IgD-negative memory B cell (primary cell): ENCODE data around the gene TPCN2. TPM values are rescaled to one million over a fixed set of nuclear protein-coding genes. Genes with fewer than 3 reads are reported as not detected.

Experiments
- H3K27ac Mint-ChIP-seq, 3 donors: one replicate each; pipeline ENCODE4 v1.8.0; 2020 to 2022; ENCODE audit warnings: mild to moderate bottlenecking in 3 of 3, mixed read lengths in 3 of 3, moderate library complexity in 1 of 3
- H3K27me3 Mint-ChIP-seq: one replicate; pipeline ENCODE4 v1.8.0; 2021; ENCODE audit warnings: mixed read lengths
- H3K36me3 Mint-ChIP-seq: one replicate; pipeline ENCODE4 v1.8.0; 2020; ENCODE audit warnings: mild to moderate bottlenecking, mixed read lengths
- H3K4me1 Mint-ChIP-seq, 3 donors: one replicate each; pipeline ENCODE4 v1.8.0; 2020 to 2022; ENCODE audit warnings: mixed read lengths in 3 of 3, mild to moderate bottlenecking in 1 of 3
- H3K4me3 Mint-ChIP-seq, 4 donors: one replicate each; pipeline ENCODE4 v1.8.0; 2020 to 2022; ENCODE audit warnings: mild to moderate bottlenecking in 4 of 4, mixed read lengths in 4 of 4, moderate library complexity in 3 of 4
- H3K9me3 Mint-ChIP-seq, 3 donors: one replicate each; pipeline ENCODE4 v1.8.0; 2020 to 2021; ENCODE audit warnings: mixed read lengths in 3 of 3, mild to moderate bottlenecking in 1 of 3
- polyA plus RNA-seq: library from polyadenylated mRNA; unstranded; fragments of 300-500 nt; fragmentation: Illumina TruSeq; gene quantifications from one replicate; pipeline ENCODE4 v1.2.3, GENCODE V29; 2021

Gene TPCN2
- polyA plus RNA-seq, 1 donor from 2014 or later, result 5.7 TPM

DNA sequence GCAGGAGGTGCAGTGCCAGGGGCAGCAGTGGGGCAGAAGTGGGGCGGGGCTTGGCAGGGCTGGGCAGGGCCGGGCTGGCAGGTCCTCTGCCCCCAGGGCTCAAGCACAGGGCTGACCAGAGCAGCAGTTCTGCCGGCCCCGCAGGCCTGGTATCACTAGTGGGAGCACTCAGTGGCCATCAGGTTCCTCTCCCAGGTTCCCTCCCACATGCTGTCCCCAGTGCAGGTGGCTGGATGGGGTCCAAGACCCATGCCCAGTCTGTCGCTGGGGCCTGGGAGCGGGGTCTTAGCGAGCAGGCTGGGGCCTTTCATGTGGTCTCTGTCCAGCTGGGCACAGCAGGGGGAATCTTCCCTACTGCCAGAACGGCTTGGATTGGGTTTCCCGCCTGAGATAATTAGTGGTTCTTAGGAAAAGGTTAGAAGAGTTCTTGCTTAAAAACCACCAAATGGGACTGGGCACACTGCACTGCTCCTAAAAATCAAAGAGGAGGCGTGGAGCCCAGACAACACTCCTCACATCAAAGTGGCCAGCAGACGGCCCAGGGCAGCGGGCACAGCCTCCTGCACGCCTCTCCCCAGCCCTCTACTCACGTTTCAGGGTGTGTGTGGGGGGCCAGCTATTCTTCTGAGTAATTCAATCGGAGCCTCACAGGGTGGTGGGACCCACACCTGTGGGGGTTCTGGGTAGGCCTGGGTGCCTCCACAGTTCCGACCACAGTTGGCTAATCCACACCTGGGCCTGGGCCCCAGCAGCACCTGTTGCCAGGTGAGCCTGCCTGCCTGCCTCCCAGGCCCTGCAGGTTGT, 45.6 kb downstream of the TPCN2 start:
- Mint-ChIP-seq H3K27me3 (no peaks in the 10 kb centered on the region), H3K4me3 (no peak overlapping the region), H3K9me3 (no peaks in the 10 kb centered on the region), H3K36me3 (peaks cover 5% of the 10 kb centered on the region), H3K4me1 (peaks cover 0 to 2% (median 1%) of the 10 kb centered on the region in 3 donors), H3K27ac (no peak overlapping the region)

GRCh38 chr11:69094915-69095290, 46.2 kb downstream of the TPCN2 start:
- Mint-ChIP-seq H3K9me3 (no peaks in the 10 kb centered on the region), H3K4me1 (peaks cover 0 to 2% (median 1%) of the 10 kb centered on the region in 3 donors), H3K27me3 (no peaks in the 10 kb centered on the region), H3K36me3 (peaks cover 5% of the 10 kb centered on the region), H3K27ac (no peak overlapping the region), H3K4me3 (no peak overlapping the region)

DNA sequence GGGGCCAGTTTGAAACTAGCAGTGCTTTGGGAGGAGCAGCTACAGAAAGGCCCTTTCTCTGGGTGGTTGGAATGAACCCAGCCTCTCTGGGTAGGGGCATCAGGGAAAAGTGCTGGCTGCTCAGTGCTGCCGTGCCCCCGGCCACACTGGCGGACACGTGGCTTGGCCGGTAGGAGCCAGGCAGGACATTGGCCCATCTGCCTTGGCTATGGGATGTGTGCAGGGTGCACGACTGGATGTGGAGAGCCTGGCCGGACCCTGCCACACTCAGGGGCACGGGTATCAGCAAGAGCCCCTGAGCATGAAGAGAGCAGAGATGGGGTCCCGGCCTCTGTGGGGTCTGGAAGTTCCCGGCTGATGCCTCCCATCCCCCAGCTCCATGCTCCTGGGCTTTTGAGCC, 46.6 kb downstream of the TPCN2 start:
- H3K36me3 Mint-ChIP-seq, result peaks cover 3% of the 10 kb centered on the region
- H3K27ac Mint-ChIP-seq, result no peak overlapping the region

GRCh38 chr11:69096473-69096872, 47.7 kb downstream of the TPCN2 start:
- peaks cover 0 to 2% (median 1%) of the 10 kb centered on the region in 3 donors for H3K4me1 Mint-ChIP-seq
- peaks cover 3% of the 10 kb centered on the region for H3K36me3 Mint-ChIP-seq

More for the DNA sequence above, 46.6 kb downstream of the TPCN2 start:
- H3K9me3 Mint-ChIP-seq, result no peaks in the 10 kb centered on the region
- H3K4me3 Mint-ChIP-seq, result no peak overlapping the region
- peaks cover 0 to 2% (median 1%) of the 10 kb centered on the region in 3 donors for H3K4me1 Mint-ChIP-seq
- no peaks in the 10 kb centered on the region for H3K27me3 Mint-ChIP-seq

DNA sequence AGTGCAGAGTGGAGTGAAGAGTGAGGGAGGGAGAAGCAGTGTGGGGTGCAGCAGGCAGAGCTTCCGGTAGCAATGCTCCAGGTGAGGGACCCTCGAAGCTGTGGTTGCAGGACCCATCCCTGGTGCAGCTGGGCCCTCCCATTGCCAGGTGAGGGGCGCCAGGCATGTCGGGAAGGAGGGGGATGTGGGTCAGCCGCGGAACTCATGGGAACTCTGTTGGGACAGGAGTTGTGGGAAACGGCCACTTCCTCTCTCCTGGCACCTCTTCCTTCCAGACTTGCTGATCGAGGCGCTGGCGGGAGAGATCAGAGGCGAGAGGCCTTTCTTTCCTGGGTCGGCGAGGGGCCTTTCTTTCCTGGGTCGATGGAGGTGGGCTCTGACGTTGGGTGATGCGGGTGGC, 48.5 kb downstream of the TPCN2 start:
- H3K4me1 Mint-ChIP-seq, result peaks cover 0 to 2% (median 1%) of the 10 kb centered on the region in 3 donors
- no peaks in the 10 kb centered on the region for H3K36me3 Mint-ChIP-seq
- H3K27me3 Mint-ChIP-seq, result no peaks in the 10 kb centered on the region
- no peaks in the 10 kb centered on the region for H3K9me3 Mint-ChIP-seq
- H3K4me3 Mint-ChIP-seq, result no peak overlapping the region
- H3K27ac Mint-ChIP-seq, result no peak overlapping the region

More at GRCh38 chr11:69096473-69096872, 47.7 kb downstream of the TPCN2 start:
- no peak overlapping the region for H3K4me3 Mint-ChIP-seq
- no peaks in the 10 kb centered on the region for H3K9me3 Mint-ChIP-seq
- no peak overlapping the region for H3K27ac Mint-ChIP-seq
- no peaks in the 10 kb centered on the region for H3K27me3 Mint-ChIP-seq

- no peaks in the 10 kb centered on the region for H3K36me3 Mint-ChIP-seq
- H3K9me3 Mint-ChIP-seq, result no peaks in the 10 kb centered on the region
- H3K27me3 Mint-ChIP-seq, result peaks cover 3% of the 10 kb centered on the region
- peak overlapping the region in 1 of 3 donors; percentile 77 for H3K27ac Mint-ChIP-seq
- H3K4me1 Mint-ChIP-seq, result peaks cover 0 to 2% (median 1%) of the 10 kb centered on the region in 3 donors
- H3K4me3 Mint-ChIP-seq, result no peak overlapping the region
Observed at GRCh38 chr11:69099180-69099579, 50.4 kb downstream of the TPCN2 start.

GRCh38 chr11:69100454-69101114, 51.9 kb downstream of the TPCN2 start:
- Mint-ChIP-seq H3K36me3 (no peaks in the 10 kb centered on the region), H3K27ac (no peak overlapping the region), H3K9me3 (no peaks in the 10 kb centered on the region), H3K27me3 (peaks cover 3% of the 10 kb centered on the region), H3K4me3 (no peak overlapping the region), H3K4me1 (peaks cover 0 to 1% (median 0%) of the 10 kb centered on the region in 3 donors)

DNA sequence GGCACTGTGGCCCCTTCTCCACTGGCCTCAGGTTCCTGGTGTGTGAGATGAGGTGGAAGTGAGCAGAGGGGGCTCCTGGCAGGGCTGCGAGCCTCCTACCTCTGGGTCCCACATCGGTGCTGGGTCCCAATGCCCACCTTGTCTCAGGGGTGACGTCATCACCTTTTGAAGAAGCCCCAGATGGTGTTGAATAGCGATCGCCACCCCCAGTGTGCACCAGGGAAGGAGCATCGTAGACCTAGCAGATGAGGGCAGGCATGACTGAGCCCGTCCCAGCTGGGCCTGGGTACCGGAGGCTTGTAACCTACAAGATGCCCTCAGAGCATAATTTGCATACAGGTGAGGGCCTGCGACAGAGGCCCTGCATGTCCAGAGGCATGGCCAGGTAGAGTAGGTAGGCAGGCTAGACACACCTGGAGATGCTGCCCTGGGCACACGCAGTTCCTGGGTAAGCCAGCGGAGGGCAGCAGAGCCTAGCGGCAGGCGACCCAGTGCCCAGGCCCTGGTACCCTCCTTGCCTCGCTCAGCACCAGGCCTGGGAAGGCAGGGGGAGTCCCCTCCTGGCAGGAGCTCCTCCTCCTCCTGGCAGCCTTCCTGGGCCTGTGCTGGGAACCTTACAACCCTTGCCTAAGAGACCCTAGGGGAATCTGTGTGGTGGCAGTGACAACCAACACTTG, 52.5 kb downstream of the TPCN2 start:
- no peak overlapping the region for H3K27ac Mint-ChIP-seq
- H3K27me3 Mint-ChIP-seq, result peaks cover 3% of the 10 kb centered on the region
- no peaks in the 10 kb centered on the region for H3K36me3 Mint-ChIP-seq
- H3K9me3 Mint-ChIP-seq, result no peaks in the 10 kb centered on the region
- H3K4me1 Mint-ChIP-seq, result peaks cover 0 to 1% (median 0%) of the 10 kb centered on the region in 3 donors
- H3K4me3 Mint-ChIP-seq, result no peak overlapping the region

GRCh38 chr11:69101792-69102695, 53.3 kb downstream of the TPCN2 start:
- Mint-ChIP-seq H3K4me3 (no peak overlapping the region), H3K36me3 (no peaks in the 10 kb centered on the region), H3K27me3 (peaks cover 3% of the 10 kb centered on the region), H3K4me1 (peaks cover 0 to under 1% (median 0%) of the 10 kb centered on the region in 3 donors), H3K9me3 (no peaks in the 10 kb centered on the region), H3K27ac (no peak overlapping the region)

GRCh38 chr11:69102732-69103615, 54.2 kb downstream of the TPCN2 start:
- Mint-ChIP-seq H3K27ac (no peak overlapping the region), H3K9me3 (peaks cover 0 to 2% (median 0%) of the 10 kb centered on the region in 3 donors), H3K27me3 (peaks cover 3% of the 10 kb centered on the region), H3K4me1 (no peaks in the 10 kb centered on the region), H3K36me3 (no peaks in the 10 kb centered on the region), H3K4me3 (no peak overlapping the region)

GRCh38 chr11:69104212-69104855, 55.6 kb downstream of the TPCN2 start:
- H3K4me1 Mint-ChIP-seq, result no peaks in the 10 kb centered on the region
- peaks cover 3% of the 10 kb centered on the region for H3K27me3 Mint-ChIP-seq
- no peak overlapping the region for H3K27ac Mint-ChIP-seq
- H3K36me3 Mint-ChIP-seq, result no peaks in the 10 kb centered on the region
- peaks cover 0 to 3% (median 0%) of the 10 kb centered on the region in 3 donors for H3K9me3 Mint-ChIP-seq
- H3K4me3 Mint-ChIP-seq, result no peak overlapping the region

GRCh38 chr11:69104856-69105395, 56.2 kb downstream of the TPCN2 start:
- Mint-ChIP-seq H3K9me3 (peaks cover 0 to 3% (median 0%) of the 10 kb centered on the region in 3 donors), H3K27ac (no peak overlapping the region), H3K4me3 (no peak overlapping the region), H3K4me1 (no peaks in the 10 kb centered on the region), H3K36me3 (no peaks in the 10 kb centered on the region), H3K27me3 (peaks cover 3% of the 10 kb centered on the region)

DNA sequence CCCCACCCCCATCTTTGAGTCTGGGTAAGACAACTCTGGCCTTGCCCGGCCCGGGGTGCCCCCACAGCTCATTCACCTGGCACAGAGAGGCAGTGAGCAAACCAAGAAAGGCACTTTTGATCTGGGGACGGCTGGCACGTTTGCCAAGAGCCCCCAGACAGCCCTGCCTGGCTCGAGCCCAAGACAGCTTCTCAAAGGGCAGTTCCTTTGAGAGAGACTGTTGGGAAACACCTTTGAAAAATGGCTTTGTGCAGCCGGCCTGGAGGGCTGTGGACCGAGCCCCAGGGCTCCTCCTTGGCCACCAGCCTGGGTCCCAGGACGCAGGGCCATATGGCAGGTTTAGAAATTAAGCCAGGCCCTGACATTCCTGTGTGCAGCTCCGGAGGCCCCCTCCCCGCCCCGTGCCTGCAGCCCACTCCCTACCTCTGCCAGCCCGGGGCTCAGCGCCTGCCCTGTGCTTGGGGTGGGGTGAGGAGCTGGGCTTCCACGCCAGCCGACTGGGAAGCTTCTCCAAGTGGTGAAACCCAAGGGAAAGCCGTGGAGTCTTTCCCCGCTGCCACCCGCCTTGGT, 56.8 kb downstream of the TPCN2 start:
- no peaks in the 10 kb centered on the region for H3K4me1 Mint-ChIP-seq
- no peaks in the 10 kb centered on the region for H3K36me3 Mint-ChIP-seq
- H3K4me3 Mint-ChIP-seq, result no peak overlapping the region
- H3K27me3 Mint-ChIP-seq, result peaks cover 3% of the 10 kb centered on the region
- no peak overlapping the region for H3K27ac Mint-ChIP-seq
- peaks cover 0 to 3% (median 2%) of the 10 kb centered on the region in 3 donors for H3K9me3 Mint-ChIP-seq
